GM12878 (cell line): Measurements from ENCODE around the gene LEMD3. TPM values are rescaled to one million over a fixed set of nuclear protein-coding genes. Genes with fewer than 3 reads are reported as not detected.

Source experiments
- ATAC-seq: fragments of 200-7000 bp; cut with Tn5 transposase; 3 replicates; pipeline ENCODE4 v1.9.1; 2020; ENCODE audit warnings: mild to moderate bottlenecking, moderate library complexity
- BruUV-seq: library from RNA; stranded (reverse); fragments of 400-500 nt; replicated peaks from 2 replicates; lab custom pipeline; 2021; lab: Mats Ljungman, UMichigan
- CTCF ChIA-PET: fragments of 300-600 bp; sonication (Branson Sonifier 250); formaldehyde crosslinking; extraction: SDS; loops from one replicate; lab custom pipeline; 2021; ENCODE audit warnings: inconsistent platforms; lab: Yijun Ruan, JAX
- POLR2A ChIA-PET: fragments of 350-600 bp; formaldehyde crosslinking; extraction: SDS; loops from one replicate; lab custom pipeline; 2021; ENCODE audit warnings: inconsistent platforms; lab: Charles Lee
- RAD21 ChIA-PET: fragments of 300-600 bp; sonication (Branson Sonifier 250); formaldehyde crosslinking; loops from one replicate; lab custom pipeline; 2023; ENCODE audit warnings: antibody characterized with exemption; ENCODE audit not compliant: unreplicated experiment; lab: Charles Lee
- SMC1A ChIA-PET: fragments of 300-600 bp; sonication (Branson Sonifier 250); formaldehyde crosslinking; loops from one replicate; lab custom pipeline; 2023; ENCODE audit not compliant: unreplicated experiment, uncharacterized antibody; lab: Charles Lee
- DNase-seq: peaks from one replicate; pipeline ENCODE4 v3.0.0-alpha.2; 2011; ENCODE audit warnings: low read depth, low spot score
- FAIRE-seq: peaks from 3 replicates; lab custom pipeline; 2011; peaks lifted over from hg19 to GRCh38; lab: Jason Lieb, UNC
- H2AFZ ChIP-seq: 2 replicates; pipeline ENCODE4 v1.6.0; 2011; ENCODE audit warnings: low read depth, low read length, control low read depth; ENCODE audit not compliant: control insufficient read depth
- H3K27ac ChIP-seq: 2 replicates; pipeline ENCODE4 v1.5.1; 2011; ENCODE audit warnings: control low read depth; ENCODE audit not compliant: control insufficient read depth, insufficient read depth
- H3K27me3 ChIP-seq, 2 experiments: replicated peaks in 1 of 2; 2 replicates each; pipeline versions ENCODE4 v1.6.0 to v1.6.1; 2011; ENCODE audit warnings: low read length in 1 of 2; ENCODE audit not compliant: control insufficient read depth in 2 of 2, insufficient read depth in 2 of 2
- H3K36me3 ChIP-seq, 2 experiments: 2 replicates each; pipeline ENCODE4 v1.5.1; 2011; ENCODE audit warnings: low read length in 1 of 2; ENCODE audit not compliant: control insufficient read depth in 2 of 2, insufficient read depth in 2 of 2
- H3K4me1 ChIP-seq: 2 replicates; pipeline ENCODE4 v1.6.1; 2011; ENCODE audit warnings: mild to moderate bottlenecking, low read length, moderate library complexity, mixed read lengths; ENCODE audit not compliant: control insufficient read depth, insufficient read depth
- H3K4me2 ChIP-seq: 2 replicates; pipeline ENCODE4 v1.6.0; 2011; ENCODE audit warnings: control low read depth; ENCODE audit not compliant: control insufficient read depth, insufficient read depth
- H3K4me3 ChIP-seq: fragments of 200-600 bp; sonication (generic); 2 replicates; pipeline ENCODE4 v1.5.1; 2016
- H3K79me2 ChIP-seq: 2 replicates; pipeline ENCODE4 v1.6.0; 2011; ENCODE audit warnings: low read length; ENCODE audit not compliant: control insufficient read depth, insufficient read depth
- H3K9ac ChIP-seq: 2 replicates; pipeline ENCODE4 v1.8.0; 2011; ENCODE audit warnings: low read length, control low read depth, mixed read lengths; ENCODE audit not compliant: control insufficient read depth, insufficient read depth
- H3K9me3 ChIP-seq: replicated peaks from 3 replicates; pipeline ENCODE4 v1.5.1; 2011; ENCODE audit warnings: mild to moderate bottlenecking, low read length; ENCODE audit not compliant: control insufficient read depth, insufficient read depth
- H4K20me1 ChIP-seq: 2 replicates; pipeline ENCODE4 v1.6.0; 2011; ENCODE audit not compliant: control insufficient read depth, insufficient read depth
- E2F8 ChIP-seq: fragments of 450-650 bp; IDR thresholded peaks from 2 replicates; pipeline ENCODE4 v1.6.1; 2018; ENCODE audit warnings: mild to moderate bottlenecking, low read depth, moderate library complexity; ENCODE audit not compliant: partially characterized antibody
- IKZF1 ChIP-seq: fragments of 450-650 bp; conservative IDR thresholded peaks from 2 replicates; pipeline ENCODE4 v1.6.1; 2017; ENCODE audit warnings: antibody characterized with exemption, mild to moderate bottlenecking
- KAT2A ChIP-seq: conservative IDR thresholded peaks from 2 replicates; pipeline ENCODE4 v1.6.1; 2011; ENCODE audit warnings: low read depth, low read length; ENCODE audit not compliant: control insufficient read depth
- NFIC ChIP-seq: IDR thresholded peaks from 2 replicates; pipeline ENCODE4 v1.6.1; 2012; ENCODE audit warnings: low read depth, mild to moderate bottlenecking, inconsistent platforms, low read length, moderate library complexity
- NFXL1 ChIP-seq: fragments of 450-650 bp; IDR thresholded peaks from 2 replicates; pipeline ENCODE4 v1.6.1; 2017; ENCODE audit warnings: antibody characterized with exemption, mild to moderate bottlenecking, borderline replicate concordance
- RCOR1 ChIP-seq: conservative IDR thresholded peaks from 2 replicates; pipeline ENCODE4 v1.6.1; 2012; ENCODE audit warnings: low read depth, low read length, improper control_type of control experiment
- SMAD5 ChIP-seq: IDR thresholded peaks from 2 replicates; pipeline ENCODE4 v1.6.1; 2016; ENCODE audit warnings: antibody characterized with exemption, low read depth
- TCF3 ChIP-seq: IDR thresholded peaks from 2 replicates; pipeline ENCODE4 v1.6.1; 2012; ENCODE audit warnings: low read depth, mild to moderate bottlenecking, low read length, borderline replicate concordance; ENCODE audit not compliant: insufficient read depth
- ZZZ3 ChIP-seq: IDR thresholded peaks from 2 replicates; pipeline ENCODE4 v1.6.1; 2011; ENCODE audit warnings: low read depth; ENCODE audit not compliant: control insufficient read depth, insufficient read length
- WGBS: methylation state at CpG from one replicate; pipeline ENCODE4 v1.1.6; 2016; ENCODE audit warnings: low lambda C conversion rate; ENCODE audit not compliant: insufficient replicate concordance, insufficient coverage; ENCODE audit errors: missing lambda C conversion rate; 5-methylcytosine and 5-hydroxymethylcytosine counted together
- in situ Hi-C: fragments of 300-500 bp; cut with MboI; formaldehyde crosslinking; loops from 9 replicates; pipeline ENCODE4 v1.14.3; 2018; ENCODE audit warnings: mixed read lengths
- intact Hi-C: fragments of 100-400 bp; cut with micrococcal nuclease; formaldehyde crosslinking; loops from one replicate; pipeline ENCODE4 v1.14.2; 2022; ENCODE audit not compliant: unreplicated experiment
- polyA plus RNA-seq, 11 experiments: library from polyadenylated mRNA; depleted of rRNA in 4 of 11; unstranded in 6 of 11; stranded (reverse) in 5 of 11; fragments of >200 nt; fragmentation: Nextera tagmentation in 4 of 11; fragmentation: Illumina TruSeq in 1 of 11; extraction: Ambion mirVana in 4 of 11; extraction: Trizol in 1 of 11; gene quantifications; 1 replicate in 1 of 11; 2 replicates in 10 of 11; pipeline versions ENCODE4 v1.2.1 to v1.2.3, GENCODE V29; 2011 to 2016; ENCODE audit warnings: inconsistent platforms in 2 of 11, missing spikeins in 2 of 11, low read depth in 1 of 11
- total RNA-seq, 4 experiments: library from RNA; depleted of rRNA in 3 of 4; stranded (reverse); fragments of >200 nt in 3 of 4; fragmentation: Illumina TruSeq in 1 of 4; extraction: Trizol in 1 of 4; gene quantifications; 2 replicates each; pipeline versions ENCODE4 v1.2.1 to v1.2.3, GENCODE V29; 2013 to 2021
- TF ChIP-seq, protein P1 (sequence below): IDR thresholded peaks from 2 replicates; pipeline ENCODE4 v1.6.1; 2012; ENCODE audit warnings: low read depth, low read length, improper control_type of control experiment
- TF ChIP-seq, protein P2 (sequence below): fragments of 450-650 bp; conservative IDR thresholded peaks from 2 replicates; pipeline ENCODE4 v1.6.1; 2017; ENCODE audit warnings: mild to moderate bottlenecking, moderate library complexity
- TF ChIP-seq, protein P3 (sequence below): IDR thresholded peaks from 2 replicates; pipeline ENCODE4 v1.6.1; 2011; ENCODE audit warnings: low read depth, mild to moderate bottlenecking, low read length, moderate library complexity, borderline replicate concordance; ENCODE audit errors: extremely low read depth
- TF ChIP-seq, protein P4 (sequence below): fragments of 450-650 bp; IDR thresholded peaks from 2 replicates; pipeline ENCODE4 v1.6.1; 2017; ENCODE audit warnings: mild to moderate bottlenecking

The LEMD3 gene
- total and polyA plus RNA-seq, 10 of the 15 experiments (the other 5 are each of a cell fraction or from before 2014, with no cell fraction given) = 7.5 to 26.0 (median 16.5) TPM

DNA sequence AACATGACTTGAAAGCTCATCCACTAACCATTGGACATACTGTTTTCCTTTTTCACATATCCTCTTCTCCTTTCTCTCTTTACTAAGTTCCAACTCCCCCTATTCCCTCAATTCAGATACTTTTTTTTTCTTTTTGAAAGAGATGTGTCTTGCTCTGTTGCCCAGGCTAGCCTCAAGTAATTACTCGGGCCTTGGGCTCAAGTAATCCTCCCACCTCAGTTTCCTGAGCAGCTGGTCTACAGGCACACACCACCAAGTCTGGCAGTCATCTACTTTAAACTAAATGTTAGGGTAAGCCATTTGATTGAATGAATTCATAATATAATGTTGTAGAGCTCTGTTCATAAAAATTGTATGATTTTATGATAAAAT, 15.5 kb downstream of the LEMD3 start:
- ChIA-PET RAD21 (interaction anchor here (1.5 to 4.1 kb wide), 5 partner anchors 12 to 48 kb away, joined by 4 to 25 read pairs (median 12); partner anchors contain the start of gene LEMD3), CTCF (interaction anchor here (2.3 to 4.3 kb wide), 2 partner anchors 12 to 47 kb away, joined by 7 to 30 read pairs; no protein-coding TSS in a partner anchor), SMC1A (interaction anchor here (0.7 to 13.7 kb wide), 7 partner anchors 10 to 48 kb away, joined by 3 to 155 read pairs (median 7); partner anchors contain the start of gene LEMD3), POLR2A (interaction anchor here (0.6 to 4.0 kb wide), 3 partner anchors 10 to 33 kb away, joined by 3 to 22 read pairs (median 4); no protein-coding TSS in a partner anchor)
- ATAC-seq (no peak), DNase-seq (no peak), FAIRE-seq (no peak)
- H4K20me1 ChIP-seq = no peaks in the 10 kb centered on the region
- H3K9me3 ChIP-seq = peaks cover 2% of the 10 kb centered on the region; the same call in 2 of the 3 replicates
- H3K36me3 ChIP-seq = no peaks in the 10 kb centered on the region
- H3K27me3 ChIP-seq = no peaks in the 10 kb centered on the region
- in situ Hi-C loops = no loop called here
- H3K27ac ChIP-seq = no peak overlapping the region
- H2AFZ ChIP-seq = no peak overlapping the region
- H3K9ac ChIP-seq = no peak overlapping the region
- H3K4me3 ChIP-seq = no peak overlapping the region
- no peak overlapping the region for H3K4me2 ChIP-seq
- intact Hi-C loops = no loop called here
- WGBS = 24% methylated on average over 1 of the region's 1 CpG
- peaks cover 83% of the 10 kb centered on the region for H3K79me2 ChIP-seq
- H3K4me1 ChIP-seq = peaks cover 40% of the 10 kb centered on the region
- BruUV-seq = no TSS peak
- TF ChIP-seq NFXL1 = no peak
- no peak for TF ChIP-seq E2F8
- TF ChIP-seq, protein P1, sequence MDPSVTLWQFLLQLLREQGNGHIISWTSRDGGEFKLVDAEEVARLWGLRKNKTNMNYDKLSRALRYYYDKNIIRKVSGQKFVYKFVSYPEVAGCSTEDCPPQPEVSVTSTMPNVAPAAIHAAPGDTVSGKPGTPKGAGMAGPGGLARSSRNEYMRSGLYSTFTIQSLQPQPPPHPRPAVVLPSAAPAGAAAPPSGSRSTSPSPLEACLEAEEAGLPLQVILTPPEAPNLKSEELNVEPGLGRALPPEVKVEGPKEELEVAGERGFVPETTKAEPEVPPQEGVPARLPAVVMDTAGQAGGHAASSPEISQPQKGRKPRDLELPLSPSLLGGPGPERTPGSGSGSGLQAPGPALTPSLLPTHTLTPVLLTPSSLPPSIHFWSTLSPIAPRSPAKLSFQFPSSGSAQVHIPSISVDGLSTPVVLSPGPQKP = no peak
- TF ChIP-seq IKZF1 = no peak
- no peak for TF ChIP-seq RCOR1
- TF ChIP-seq TCF3 = no peak
- TF ChIP-seq SMAD5 = no peak
- TF ChIP-seq, protein P2, sequence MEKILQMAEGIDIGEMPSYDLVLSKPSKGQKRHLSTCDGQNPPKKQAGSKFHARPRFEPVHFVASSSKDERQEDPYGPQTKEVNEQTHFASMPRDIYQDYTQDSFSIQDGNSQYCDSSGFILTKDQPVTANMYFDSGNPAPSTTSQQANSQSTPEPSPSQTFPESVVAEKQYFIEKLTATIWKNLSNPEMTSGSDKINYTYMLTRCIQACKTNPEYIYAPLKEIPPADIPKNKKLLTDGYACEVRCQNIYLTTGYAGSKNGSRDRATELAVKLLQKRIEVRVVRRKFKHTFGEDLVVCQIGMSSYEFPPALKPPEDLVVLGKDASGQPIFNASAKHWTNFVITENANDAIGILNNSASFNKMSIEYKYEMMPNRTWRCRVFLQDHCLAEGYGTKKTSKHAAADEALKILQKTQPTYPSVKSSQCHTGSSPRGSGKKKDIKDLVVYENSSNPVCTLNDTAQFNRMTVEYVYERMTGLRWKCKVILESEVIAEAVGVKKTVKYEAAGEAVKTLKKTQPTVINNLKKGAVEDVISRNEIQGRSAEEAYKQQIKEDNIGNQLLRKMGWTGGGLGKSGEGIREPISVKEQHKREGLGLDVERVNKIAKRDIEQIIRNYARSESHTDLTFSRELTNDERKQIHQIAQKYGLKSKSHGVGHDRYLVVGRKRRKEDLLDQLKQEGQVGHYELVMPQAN = no peak
- TF ChIP-seq, protein P3, sequence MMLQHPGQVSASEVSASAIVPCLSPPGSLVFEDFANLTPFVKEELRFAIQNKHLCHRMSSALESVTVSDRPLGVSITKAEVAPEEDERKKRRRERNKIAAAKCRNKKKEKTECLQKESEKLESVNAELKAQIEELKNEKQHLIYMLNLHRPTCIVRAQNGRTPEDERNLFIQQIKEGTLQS = no peak
- no peak for TF ChIP-seq NFIC
- TF ChIP-seq, protein P4, sequence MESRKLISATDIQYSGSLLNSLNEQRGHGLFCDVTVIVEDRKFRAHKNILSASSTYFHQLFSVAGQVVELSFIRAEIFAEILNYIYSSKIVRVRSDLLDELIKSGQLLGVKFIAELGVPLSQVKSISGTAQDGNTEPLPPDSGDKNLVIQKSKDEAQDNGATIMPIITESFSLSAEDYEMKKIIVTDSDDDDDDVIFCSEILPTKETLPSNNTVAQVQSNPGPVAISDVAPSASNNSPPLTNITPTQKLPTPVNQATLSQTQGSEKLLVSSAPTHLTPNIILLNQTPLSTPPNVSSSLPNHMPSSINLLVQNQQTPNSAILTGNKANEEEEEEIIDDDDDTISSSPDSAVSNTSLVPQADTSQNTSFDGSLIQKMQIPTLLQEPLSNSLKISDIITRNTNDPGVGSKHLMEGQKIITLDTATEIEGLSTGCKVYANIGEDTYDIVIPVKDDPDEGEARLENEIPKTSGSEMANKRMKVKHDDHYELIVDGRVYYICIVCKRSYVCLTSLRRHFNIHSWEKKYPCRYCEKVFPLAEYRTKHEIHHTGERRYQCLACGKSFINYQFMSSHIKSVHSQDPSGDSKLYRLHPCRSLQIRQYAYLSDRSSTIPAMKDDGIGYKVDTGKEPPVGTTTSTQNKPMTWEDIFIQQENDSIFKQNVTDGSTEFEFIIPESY = no peak
- no peak for TF ChIP-seq KAT2A
- no peak for TF ChIP-seq ZZZ3
